HCT116 (cell line): Measurements from ENCODE around the gene SYNE1. TPM values are rescaled to one million over a fixed set of nuclear protein-coding genes. Genes with fewer than 3 reads are reported as not detected.

Experiments
- ATAC-seq: fragments of 200-7000 bp; cut with Tn5 transposase; 2 replicates; pipeline ENCODE4 v1.9.1; 2020; ENCODE audit warnings: mild to moderate bottlenecking, moderate library complexity
- BruUV-seq: library from RNA; stranded (reverse); fragments of 400-500 nt; replicated peaks from 2 replicates; lab custom pipeline; 2021; lab: Mats Ljungman, UMichigan
- CTCF ChIA-PET: fragments of 300-600 bp; sonication (Branson Sonifier 250); formaldehyde crosslinking; loops from one replicate; lab custom pipeline; 2021; ENCODE audit warnings: antibody characterized with exemption; lab: Charles Lee
- POLR2A ChIA-PET: fragments of 300-600, 350-600 bp; sonication (Branson Sonifier 250); formaldehyde crosslinking; loops from one replicate; lab custom pipeline; 2021; ENCODE audit warnings: antibody characterized with exemption; lab: Charles Lee
- RAD21 ChIA-PET, 2 experiments: fragments of 300-600 bp; sonication (Branson Sonifier 250); formaldehyde crosslinking; loops; one replicate each; lab custom pipeline; 2023; ENCODE audit warnings: low total read pairs in 2 of 2; ENCODE audit not compliant: uncharacterized antibody in 2 of 2, unreplicated experiment in 2 of 2, low non-redundant PET in 1 of 2; lab: Charles Lee
- DNase-seq: peaks from one replicate; pipeline ENCODE4 v3.0.0-alpha.2; 2010; ENCODE audit warnings: low read depth, low spot score
- H2AFZ ChIP-seq: fragments of 200-600 bp; shearing (Covaris generic), sonication (generic); 2 replicates; pipeline ENCODE4 v1.6.1; 2017; ENCODE audit warnings: low read depth, mixed run types, mixed read lengths, antibody characterized with exemption, low read length; ENCODE audit not compliant: poor library complexity, severe bottlenecking
- H3K27ac ChIP-seq: 2 replicates; pipeline ENCODE4 v1.5.1; 2012; ENCODE audit warnings: low read depth, low read length
- H3K27me3 ChIP-seq: fragments of 200-600 bp; sonication (generic); 2 replicates; pipeline ENCODE4 v1.6.1; 2016; ENCODE audit warnings: mixed run types, low read length, mixed read lengths; ENCODE audit not compliant: insufficient read depth
- H3K36me3 ChIP-seq, 2 experiments: fragments of 200-500 bp in 1 of 2; fragments of 200-600 bp in 1 of 2; sonication (Bioruptor generic) in 1 of 2; sonication (generic) in 1 of 2; 2 replicates each; pipeline versions ENCODE4 v1.5.1 to v1.6.1; 2014 to 2016; ENCODE audit warnings: low read length in 2 of 2, inconsistent platforms in 1 of 2, mixed read lengths in 1 of 2, mixed run types in 1 of 2; ENCODE audit not compliant: insufficient read depth in 2 of 2, control insufficient read depth in 1 of 2
- H3K4me1 ChIP-seq, 2 experiments: fragments of 200-600 bp in 1 of 2; sonication (generic) in 1 of 2; 2 replicates each; pipeline versions ENCODE4 v1.5.1 to v1.6.1; 2012 to 2017; ENCODE audit warnings: low read length in 2 of 2, inconsistent platforms in 1 of 2, mild to moderate bottlenecking in 1 of 2, mixed read lengths in 1 of 2, mixed run types in 1 of 2, moderate library complexity in 1 of 2; ENCODE audit not compliant: insufficient read depth in 2 of 2, control insufficient read depth in 1 of 2
- H3K4me2 ChIP-seq: fragments of 200-600 bp; sonication (generic); 2 replicates; pipeline ENCODE4 v1.6.1; 2017; ENCODE audit warnings: mixed run types, low read length, mixed read lengths
- H3K4me3 ChIP-seq, 2 experiments: fragments of 200-600 bp in 1 of 2; sonication (generic) in 1 of 2; replicated peaks in 1 of 2; 2 replicates each; pipeline ENCODE4 v1.5.1; 2011 to 2016; ENCODE audit warnings: low read length in 2 of 2, control low read depth in 1 of 2, low read depth in 1 of 2, mild to moderate bottlenecking in 1 of 2, mixed read lengths in 1 of 2, mixed run types in 1 of 2
- H3K79me2 ChIP-seq: fragments of 200-600 bp; sonication (generic); 2 replicates; pipeline ENCODE4 v1.6.1; 2017; ENCODE audit warnings: mild to moderate bottlenecking, mixed run types, low read length, moderate library complexity, mixed read lengths; ENCODE audit not compliant: insufficient read depth
- H3K9ac ChIP-seq: fragments of 200-600 bp; sonication (generic); 2 replicates; pipeline ENCODE4 v1.6.1; 2016; ENCODE audit warnings: low read length, mixed read lengths
- H3K9me2 ChIP-seq: fragments of 200-600 bp; sonication (generic), shearing (Covaris generic); 2 replicates; pipeline ENCODE4 v1.6.1; 2017; ENCODE audit warnings: mixed run types, mild to moderate bottlenecking, moderate library complexity; ENCODE audit not compliant: insufficient read depth
- H3K9me3 ChIP-seq, 2 experiments: fragments of 200-500 bp in 1 of 2; fragments of 200-600 bp in 1 of 2; sonication (Bioruptor generic) in 1 of 2; sonication (generic) in 1 of 2; 2 replicates each; pipeline ENCODE4 v1.6.1; 2014 to 2017; ENCODE audit warnings: low read length in 2 of 2, mixed read lengths in 2 of 2, inconsistent platforms in 1 of 2, low read depth in 1 of 2, mild to moderate bottlenecking in 1 of 2, mixed run types in 1 of 2, moderate library complexity in 1 of 2; ENCODE audit not compliant: control insufficient read depth in 1 of 2, insufficient read depth in 1 of 2
- H4K20me1 ChIP-seq: fragments of 200-600 bp; sonication (generic), shearing (Covaris generic); 2 replicates; pipeline ENCODE4 v1.6.1; 2017; ENCODE audit warnings: mixed run types, mild to moderate bottlenecking, moderate library complexity; ENCODE audit not compliant: insufficient read depth
- CEBPB ChIP-seq: IDR thresholded peaks from 2 replicates; pipeline ENCODE4 v1.6.1; 2012; ENCODE audit warnings: low read depth
- CTCF ChIP-seq, 3 experiments: fragments of 200-600 bp in 1 of 3; sonication (generic) in 1 of 3; IDR thresholded peaks in 2 of 3; conservative IDR thresholded peaks in 1 of 3; 2 replicates each; pipeline ENCODE4 v1.5.1; 2012 to 2017; ENCODE audit warnings: low read depth in 2 of 3, low read length in 2 of 3, antibody characterized with exemption in 1 of 3, borderline replicate concordance in 1 of 3, control low read depth in 1 of 3, mild to moderate bottlenecking in 1 of 3, mixed read lengths in 1 of 3, mixed run types in 1 of 3, moderate library complexity in 1 of 3; ENCODE audit not compliant: insufficient read depth in 1 of 3
- EGR1 ChIP-seq: IDR thresholded peaks from 2 replicates; pipeline ENCODE4 v1.6.1; 2012; ENCODE audit warnings: low read depth
- ELF1 ChIP-seq: IDR thresholded peaks from 2 replicates; pipeline ENCODE4 v1.6.1; 2012; ENCODE audit warnings: low read depth, borderline replicate concordance
- EZH2 ChIP-seq: fragments of 200-600 bp; sonication (generic); IDR thresholded peaks from 2 replicates; pipeline ENCODE4 v1.6.1; 2017; ENCODE audit warnings: antibody characterized with exemption, mixed run types
- EZH2phosphoT487 ChIP-seq: fragments of 200-600 bp; IDR thresholded peaks from 2 replicates; pipeline ENCODE4 v1.6.1; 2018; ENCODE audit warnings: antibody characterized with exemption, borderline replicate concordance
- POLR2A ChIP-seq: IDR thresholded peaks from 2 replicates; pipeline ENCODE4 v1.7.0; 2011; ENCODE audit warnings: borderline replicate concordance; ENCODE audit not compliant: insufficient read depth, insufficient read length; ENCODE audit errors: extremely low read depth
- RAD21 ChIP-seq: IDR thresholded peaks from 2 replicates; pipeline ENCODE4 v1.6.1; 2012; ENCODE audit warnings: low read depth, mild to moderate bottlenecking
- SIN3A ChIP-seq: IDR thresholded peaks from 2 replicates; pipeline ENCODE4 v1.6.1; 2012; ENCODE audit warnings: low read depth
- SP1 ChIP-seq: IDR thresholded peaks from 2 replicates; pipeline ENCODE4 v1.6.1; 2012; ENCODE audit warnings: low read depth
- SRF ChIP-seq: IDR thresholded peaks from 2 replicates; pipeline ENCODE4 v1.6.1; 2012; ENCODE audit warnings: low read depth
- YY1 ChIP-seq: IDR thresholded peaks from 2 replicates; pipeline ENCODE4 v1.6.1; 2011; ENCODE audit warnings: low read length, low read depth, moderate library complexity, mild to moderate bottlenecking; ENCODE audit not compliant: insufficient replicate concordance; ENCODE audit errors: extremely low read depth
- ZFX ChIP-seq: fragments of 450-650 bp; IDR thresholded peaks from 2 replicates; pipeline ENCODE4 v1.6.1; 2017
- ZNF274 ChIP-seq: fragments of 200-500 bp; sonication (Bioruptor generic); IDR thresholded peaks from 2 replicates; pipeline ENCODE4 v1.6.1; 2014; ENCODE audit warnings: mild to moderate bottlenecking, low read depth, low read length, inconsistent platforms
- intact Hi-C: fragments of 100-400 bp; cut with micrococcal nuclease; formaldehyde crosslinking; loops from 2 replicates; pipeline ENCODE4 v1.10.0; 2022
- total RNA-seq: library from RNA; stranded (reverse); gene quantifications from one replicate; pipeline ENCODE4 v1.2.1, GENCODE V29; 2021; ENCODE audit not compliant: unreplicated experiment
- TF ChIP-seq, protein P1 (sequence below): IDR thresholded peaks from 2 replicates; pipeline ENCODE4 v1.6.1; 2012
- TF ChIP-seq, protein P2 (sequence below): IDR thresholded peaks from 2 replicates; pipeline ENCODE4 v1.6.1; 2012; ENCODE audit warnings: low read depth
- TF ChIP-seq, protein P3 (sequence below): IDR thresholded peaks from 2 replicates; pipeline ENCODE4 v1.6.1; 2012

The SYNE1 gene
- total RNA-seq, 1 experiment from 2014 or later: 5.4 TPM

GRCh38 chr6:152588456-152588855 is 48.7 kb downstream of the SYNE1 start:
- POLR2A ChIA-PET: no interaction called here
- no peaks in the 10 kb centered on the region for H3K27me3 ChIP-seq
- TF ChIP-seq YY1 (no peak), ZNF274 (no peak), ELF1 (no peak), POLR2A (no peak), CTCF (IDR thresholded peaks at IDR 0.05 in 2 of 3, conservative IDR thresholded peaks at IDR 0.05 in 1 of 3; ENCODE audit: borderline replicate concordance in 1 of 3, insufficient read depth in 1 of 3, low read depth in 2 of 3, low read length in 2 of 3) (no peak), SIN3A (no peak), SP1 (no peak), EZH2 (no peak), EZH2phosphoT487 (no peak), ZFX (no peak), EGR1 (no peak), CEBPB (no peak), SRF (no peak), RAD21 (no peak)
- TF ChIP-seq, protein P1, sequence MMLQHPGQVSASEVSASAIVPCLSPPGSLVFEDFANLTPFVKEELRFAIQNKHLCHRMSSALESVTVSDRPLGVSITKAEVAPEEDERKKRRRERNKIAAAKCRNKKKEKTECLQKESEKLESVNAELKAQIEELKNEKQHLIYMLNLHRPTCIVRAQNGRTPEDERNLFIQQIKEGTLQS: no peak
- TF ChIP-seq, protein P2, sequence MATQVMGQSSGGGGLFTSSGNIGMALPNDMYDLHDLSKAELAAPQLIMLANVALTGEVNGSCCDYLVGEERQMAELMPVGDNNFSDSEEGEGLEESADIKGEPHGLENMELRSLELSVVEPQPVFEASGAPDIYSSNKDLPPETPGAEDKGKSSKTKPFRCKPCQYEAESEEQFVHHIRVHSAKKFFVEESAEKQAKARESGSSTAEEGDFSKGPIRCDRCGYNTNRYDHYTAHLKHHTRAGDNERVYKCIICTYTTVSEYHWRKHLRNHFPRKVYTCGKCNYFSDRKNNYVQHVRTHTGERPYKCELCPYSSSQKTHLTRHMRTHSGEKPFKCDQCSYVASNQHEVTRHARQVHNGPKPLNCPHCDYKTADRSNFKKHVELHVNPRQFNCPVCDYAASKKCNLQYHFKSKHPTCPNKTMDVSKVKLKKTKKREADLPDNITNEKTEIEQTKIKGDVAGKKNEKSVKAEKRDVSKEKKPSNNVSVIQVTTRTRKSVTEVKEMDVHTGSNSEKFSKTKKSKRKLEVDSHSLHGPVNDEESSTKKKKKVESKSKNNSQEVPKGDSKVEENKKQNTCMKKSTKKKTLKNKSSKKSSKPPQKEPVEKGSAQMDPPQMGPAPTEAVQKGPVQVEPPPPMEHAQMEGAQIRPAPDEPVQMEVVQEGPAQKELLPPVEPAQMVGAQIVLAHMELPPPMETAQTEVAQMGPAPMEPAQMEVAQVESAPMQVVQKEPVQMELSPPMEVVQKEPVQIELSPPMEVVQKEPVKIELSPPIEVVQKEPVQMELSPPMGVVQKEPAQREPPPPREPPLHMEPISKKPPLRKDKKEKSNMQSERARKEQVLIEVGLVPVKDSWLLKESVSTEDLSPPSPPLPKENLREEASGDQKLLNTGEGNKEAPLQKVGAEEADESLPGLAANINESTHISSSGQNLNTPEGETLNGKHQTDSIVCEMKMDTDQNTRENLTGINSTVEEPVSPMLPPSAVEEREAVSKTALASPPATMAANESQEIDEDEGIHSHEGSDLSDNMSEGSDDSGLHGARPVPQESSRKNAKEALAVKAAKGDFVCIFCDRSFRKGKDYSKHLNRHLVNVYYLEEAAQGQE: no peak
- TF ChIP-seq, protein P3, sequence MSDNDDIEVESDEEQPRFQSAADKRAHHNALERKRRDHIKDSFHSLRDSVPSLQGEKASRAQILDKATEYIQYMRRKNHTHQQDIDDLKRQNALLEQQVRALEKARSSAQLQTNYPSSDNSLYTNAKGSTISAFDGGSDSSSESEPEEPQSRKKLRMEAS: no peak
- RAD21 ChIA-PET: no interaction called here
- H3K9me2 ChIP-seq: no peaks in the 10 kb centered on the region
- intact Hi-C loops: no loop called here
- H3K4me2 ChIP-seq: no peak overlapping the region
- H3K79me2 ChIP-seq: no peaks in the 10 kb centered on the region
- H3K9ac ChIP-seq: no peak overlapping the region
- H3K36me3 ChIP-seq: no peaks in the 10 kb centered on the region
- no peaks in the 10 kb centered on the region for H4K20me1 ChIP-seq
- no peaks in the 10 kb centered on the region for H3K9me3 ChIP-seq
- no peak overlapping the region for H3K4me3 ChIP-seq
- no peak overlapping the region for H2AFZ ChIP-seq
- no peaks in the 10 kb centered on the region for H3K4me1 ChIP-seq
- no peak for DNase-seq
- H3K27ac ChIP-seq: no peak overlapping the region
- no peak for ATAC-seq
- no TSS peak for BruUV-seq
- CTCF ChIA-PET: no interaction called here
